CD14-positive monocyte (primary cell): Measurements from ENCODE around the gene PZP. TPM values are rescaled to one million over a fixed set of nuclear protein-coding genes. Genes with fewer than 3 reads are reported as not detected.

Source experiments
- DNase-seq, 3 donors: peaks; one replicate each; pipeline ENCODE4 v3.0.0-alpha.2; 2011 to 2022
- H2AFZ ChIP-seq: 2 replicates; pipeline ENCODE4 v1.6.0; 2012; ENCODE audit warnings: mild to moderate bottlenecking, low read depth, low read length, inconsistent platforms; ENCODE audit not compliant: insufficient read depth, poor library complexity, severe bottlenecking
- H3K27ac ChIP-seq, 2 donors: 1 replicate in 1 of 2; 2 replicates in 1 of 2; pipeline ENCODE4 v1.5.1; 2012 to 2013; ENCODE audit warnings: low read length in 2 of 2, control low read depth in 1 of 2, inconsistent platforms in 1 of 2, low read depth in 1 of 2, mild to moderate bottlenecking in 1 of 2
- H3K27me3 ChIP-seq, 2 donors: one replicate each; pipeline versions ENCODE4 v1.6.0 to v1.6.1; 2011 to 2013; ENCODE audit warnings: low read length in 2 of 2; ENCODE audit not compliant: control insufficient read depth in 2 of 2, insufficient read depth in 2 of 2
- H3K36me3 ChIP-seq, 2 donors: replicated peaks in 1 of 2; 1 replicate in 1 of 2; 2 replicates in 1 of 2; pipeline versions ENCODE4 v1.5.1 to v1.6.1; 2012 to 2013; ENCODE audit warnings: low read length in 2 of 2, control low read depth in 1 of 2, inconsistent platforms in 1 of 2, mild to moderate bottlenecking in 1 of 2; ENCODE audit not compliant: insufficient read depth in 2 of 2, control insufficient read depth in 1 of 2
- H3K4me1 ChIP-seq, 2 donors: 1 replicate in 1 of 2; 2 replicates in 1 of 2; pipeline versions ENCODE4 v1.5.1 to v1.6.1; 2012 to 2013; ENCODE audit warnings: low read length in 2 of 2, control low read depth in 1 of 2, inconsistent platforms in 1 of 2, mild to moderate bottlenecking in 1 of 2, moderate library complexity in 1 of 2; ENCODE audit not compliant: insufficient read depth in 2 of 2, control insufficient read depth in 1 of 2
- H3K4me2 ChIP-seq: replicated peaks from 2 replicates; pipeline ENCODE3; 2012; ENCODE audit warnings: low read length, moderate library complexity, mild to moderate bottlenecking; ENCODE audit not compliant: poor library complexity, severe bottlenecking; ENCODE audit errors: extremely low read depth
- H3K4me3 ChIP-seq, 3 experiments: fragments of 200-600 bp in 1 of 3; sonication (generic) in 1 of 3; replicated peaks in 1 of 3; 1 replicate in 2 of 3; 2 replicates in 1 of 3; pipeline ENCODE4 v1.5.1; 2011 to 2013; ENCODE audit warnings: low read length in 3 of 3, mild to moderate bottlenecking in 3 of 3, control low read depth in 2 of 3, low read depth in 2 of 3, inconsistent platforms in 1 of 3, moderate library complexity in 1 of 3
- H3K79me2 ChIP-seq: 2 replicates; pipeline ENCODE4 v1.6.0; 2012; ENCODE audit warnings: mild to moderate bottlenecking, control low read depth, inconsistent platforms, low read length, moderate library complexity; ENCODE audit not compliant: insufficient read depth
- H3K9ac ChIP-seq: 2 replicates; pipeline ENCODE4 v1.6.0; 2017; ENCODE audit warnings: low read length, mild to moderate bottlenecking; ENCODE audit not compliant: insufficient read depth, poor library complexity, severe bottlenecking
- H3K9me3 ChIP-seq, 2 donors: replicated peaks in 1 of 2; 1 replicate in 1 of 2; 2 replicates in 1 of 2; pipeline versions ENCODE4 v1.5.1 to v1.6.1; 2012 to 2013; ENCODE audit warnings: low read length in 2 of 2, control low read depth in 1 of 2; ENCODE audit not compliant: control insufficient read depth in 1 of 2, insufficient read depth in 1 of 2
- H4K20me1 ChIP-seq: 2 replicates; pipeline ENCODE4 v1.6.0; 2012; ENCODE audit warnings: mild to moderate bottlenecking, low read length, control low read depth, moderate library complexity; ENCODE audit not compliant: insufficient read depth
- H3K27ac Mint-ChIP-seq, 7 donors: one replicate each; pipeline ENCODE4 v1.8.0; 2020; ENCODE audit warnings: mild to moderate bottlenecking in 7 of 7, mixed read lengths in 7 of 7, moderate library complexity in 6 of 7, inconsistent platforms in 2 of 7
- H3K27me3 Mint-ChIP-seq, 3 donors: one replicate each; pipeline ENCODE4 v1.8.0; 2021 to 2022; ENCODE audit warnings: low read depth in 3 of 3, mild to moderate bottlenecking in 3 of 3, mixed read lengths in 3 of 3, moderate library complexity in 3 of 3, inconsistent platforms in 1 of 3
- H3K36me3 Mint-ChIP-seq, 2 donors: one replicate each; pipeline ENCODE4 v1.8.0; 2020; ENCODE audit warnings: mixed read lengths in 2 of 2, inconsistent platforms in 1 of 2, mild to moderate bottlenecking in 1 of 2
- H3K4me1 Mint-ChIP-seq: one replicate; pipeline ENCODE4 v1.8.0; 2020; ENCODE audit warnings: mild to moderate bottlenecking, mixed read lengths
- H3K4me3 Mint-ChIP-seq, 2 donors: one replicate each; pipeline ENCODE4 v1.8.0; 2020; ENCODE audit warnings: mild to moderate bottlenecking in 2 of 2, mixed read lengths in 2 of 2, moderate library complexity in 1 of 2
- H3K9me3 Mint-ChIP-seq, 7 donors: one replicate each; pipeline ENCODE4 v1.8.0; 2020 to 2022; ENCODE audit warnings: mixed read lengths in 7 of 7, mild to moderate bottlenecking in 6 of 7, moderate library complexity in 6 of 7, inconsistent platforms in 2 of 7
- WGBS: methylation state at CpG from one replicate; pipeline ENCODE4 v1.1.5; 2013; ENCODE audit warnings: missing lambda C conversion rate; ENCODE audit not compliant: insufficient coverage; 5-methylcytosine and 5-hydroxymethylcytosine counted together
- intact Hi-C, 2 donors: fragments of 100-400 bp; cut with micrococcal nuclease; formaldehyde crosslinking; loops; one replicate each; pipeline versions ENCODE4 v1.15.0 to v1.15.1; 2023
- polyA plus RNA-seq, 3 donors: library from polyadenylated mRNA; depleted of rRNA in 1 of 3; unstranded in 2 of 3; stranded (reverse) in 1 of 3; fragments of 300-500 nt in 2 of 3; fragments of >200 nt in 1 of 3; fragmentation: Illumina TruSeq in 2 of 3; gene quantifications; 1 replicate in 2 of 3; 2 replicates in 1 of 3; pipeline ENCODE4 v1.2.3, GENCODE V29; 2012 to 2021
- TF ChIP-seq, protein P1 (sequence below): fragments of 200-600 bp; IDR thresholded peaks from one replicate; pipeline ENCODE4 v1.8.0; 2022; ENCODE audit warnings: antibody characterized with exemption, mild to moderate bottlenecking

The PZP gene
- polyA plus RNA-seq, 3 donors, result not detected

DNA sequence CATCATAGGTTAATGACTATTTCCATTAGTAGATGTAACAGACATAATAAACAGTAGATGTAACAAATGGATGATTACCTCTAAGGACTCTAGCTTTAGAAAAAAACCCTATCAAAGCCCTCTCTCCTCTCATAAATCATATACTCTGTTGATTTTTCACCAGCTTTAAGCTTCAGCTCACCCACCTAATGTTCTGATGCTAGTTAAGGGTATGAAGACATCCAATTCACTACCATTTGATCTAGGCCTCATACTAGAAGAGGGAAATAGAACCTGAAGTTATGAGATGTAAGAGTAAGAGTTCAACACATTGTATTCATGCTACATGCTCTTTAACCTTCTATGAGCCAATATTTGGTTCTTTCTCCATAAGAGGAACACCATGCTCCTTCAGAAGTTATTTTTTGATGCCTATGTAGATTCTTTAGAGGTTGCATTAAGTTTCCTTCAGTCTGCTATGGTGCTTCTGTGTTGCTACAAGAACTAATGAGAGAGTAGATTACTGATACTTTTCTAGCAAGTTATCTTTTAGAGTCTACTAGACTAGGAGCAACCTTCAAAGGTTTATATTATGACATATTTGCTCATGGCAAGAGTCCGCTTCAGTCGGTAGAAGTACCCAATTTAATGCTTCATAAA, 108.5 kb downstream of the PZP start:
- Histone ChIP-seq H3K4me2 (no peak overlapping the region), H3K9ac (no peak overlapping the region), H3K4me1 (peaks cover 4 to 10% of the 10 kb centered on the region in 2 donors), H3K27ac (no peak overlapping the region), H3K79me2 (no peaks in the 10 kb centered on the region), H2AFZ (no peak overlapping the region), H4K20me1 (no peaks in the 10 kb centered on the region), H3K4me3 (no peak overlapping the region), H3K27me3 (no peaks in the 10 kb centered on the region), H3K9me3 (no peaks in the 10 kb centered on the region), H3K36me3 (no peaks in the 10 kb centered on the region)
- Mint-ChIP-seq H3K9me3 (no peaks in the 10 kb centered on the region), H3K4me3 (no peak overlapping the region), H3K4me1 (peaks cover 9% of the 10 kb centered on the region), H3K27ac (no peak overlapping the region), H3K36me3 (no peaks in the 10 kb centered on the region), H3K27me3 (no peaks in the 10 kb centered on the region)
- TF ChIP-seq, protein P1, sequence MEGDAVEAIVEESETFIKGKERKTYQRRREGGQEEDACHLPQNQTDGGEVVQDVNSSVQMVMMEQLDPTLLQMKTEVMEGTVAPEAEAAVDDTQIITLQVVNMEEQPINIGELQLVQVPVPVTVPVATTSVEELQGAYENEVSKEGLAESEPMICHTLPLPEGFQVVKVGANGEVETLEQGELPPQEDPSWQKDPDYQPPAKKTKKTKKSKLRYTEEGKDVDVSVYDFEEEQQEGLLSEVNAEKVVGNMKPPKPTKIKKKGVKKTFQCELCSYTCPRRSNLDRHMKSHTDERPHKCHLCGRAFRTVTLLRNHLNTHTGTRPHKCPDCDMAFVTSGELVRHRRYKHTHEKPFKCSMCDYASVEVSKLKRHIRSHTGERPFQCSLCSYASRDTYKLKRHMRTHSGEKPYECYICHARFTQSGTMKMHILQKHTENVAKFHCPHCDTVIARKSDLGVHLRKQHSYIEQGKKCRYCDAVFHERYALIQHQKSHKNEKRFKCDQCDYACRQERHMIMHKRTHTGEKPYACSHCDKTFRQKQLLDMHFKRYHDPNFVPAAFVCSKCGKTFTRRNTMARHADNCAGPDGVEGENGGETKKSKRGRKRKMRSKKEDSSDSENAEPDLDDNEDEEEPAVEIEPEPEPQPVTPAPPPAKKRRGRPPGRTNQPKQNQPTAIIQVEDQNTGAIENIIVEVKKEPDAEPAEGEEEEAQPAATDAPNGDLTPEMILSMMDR, result no peak
- intact Hi-C loops, result no loop called here
- no peak for DNase-seq
- no CpG with 5 or more reads among the region's 2 CpGs for WGBS

Other genes starting within 250 kb of the PZP start
- 1 to 10 TPM; 1.1 to 3.4 (median 2.3) TPM for gene KLRG1, start 218.8 kb downstream of the PZP start, polyA plus RNA-seq
- gene A2M, start 92.5 kb downstream of the PZP start, polyA plus RNA-seq, result 1 to 10 TPM in 1 of 3 donors, under 1 TPM in 1, not detected in 1; 0.12 to 1.2 TPM